ENCODE measurements around the gene IRS2.
"Not testable (repeated sequence)": the region's sequence is repeated elsewhere in the genome, so short reads cannot be mapped to it uniquely, and the experiment has no call there.

IRS2 gene, protein sequence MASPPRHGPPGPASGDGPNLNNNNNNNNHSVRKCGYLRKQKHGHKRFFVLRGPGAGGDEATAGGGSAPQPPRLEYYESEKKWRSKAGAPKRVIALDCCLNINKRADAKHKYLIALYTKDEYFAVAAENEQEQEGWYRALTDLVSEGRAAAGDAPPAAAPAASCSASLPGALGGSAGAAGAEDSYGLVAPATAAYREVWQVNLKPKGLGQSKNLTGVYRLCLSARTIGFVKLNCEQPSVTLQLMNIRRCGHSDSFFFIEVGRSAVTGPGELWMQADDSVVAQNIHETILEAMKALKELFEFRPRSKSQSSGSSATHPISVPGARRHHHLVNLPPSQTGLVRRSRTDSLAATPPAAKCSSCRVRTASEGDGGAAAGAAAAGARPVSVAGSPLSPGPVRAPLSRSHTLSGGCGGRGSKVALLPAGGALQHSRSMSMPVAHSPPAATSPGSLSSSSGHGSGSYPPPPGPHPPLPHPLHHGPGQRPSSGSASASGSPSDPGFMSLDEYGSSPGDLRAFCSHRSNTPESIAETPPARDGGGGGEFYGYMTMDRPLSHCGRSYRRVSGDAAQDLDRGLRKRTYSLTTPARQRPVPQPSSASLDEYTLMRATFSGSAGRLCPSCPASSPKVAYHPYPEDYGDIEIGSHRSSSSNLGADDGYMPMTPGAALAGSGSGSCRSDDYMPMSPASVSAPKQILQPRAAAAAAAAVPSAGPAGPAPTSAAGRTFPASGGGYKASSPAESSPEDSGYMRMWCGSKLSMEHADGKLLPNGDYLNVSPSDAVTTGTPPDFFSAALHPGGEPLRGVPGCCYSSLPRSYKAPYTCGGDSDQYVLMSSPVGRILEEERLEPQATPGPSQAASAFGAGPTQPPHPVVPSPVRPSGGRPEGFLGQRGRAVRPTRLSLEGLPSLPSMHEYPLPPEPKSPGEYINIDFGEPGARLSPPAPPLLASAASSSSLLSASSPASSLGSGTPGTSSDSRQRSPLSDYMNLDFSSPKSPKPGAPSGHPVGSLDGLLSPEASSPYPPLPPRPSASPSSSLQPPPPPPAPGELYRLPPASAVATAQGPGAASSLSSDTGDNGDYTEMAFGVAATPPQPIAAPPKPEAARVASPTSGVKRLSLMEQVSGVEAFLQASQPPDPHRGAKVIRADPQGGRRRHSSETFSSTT (N-terminal part only)

DNA sequence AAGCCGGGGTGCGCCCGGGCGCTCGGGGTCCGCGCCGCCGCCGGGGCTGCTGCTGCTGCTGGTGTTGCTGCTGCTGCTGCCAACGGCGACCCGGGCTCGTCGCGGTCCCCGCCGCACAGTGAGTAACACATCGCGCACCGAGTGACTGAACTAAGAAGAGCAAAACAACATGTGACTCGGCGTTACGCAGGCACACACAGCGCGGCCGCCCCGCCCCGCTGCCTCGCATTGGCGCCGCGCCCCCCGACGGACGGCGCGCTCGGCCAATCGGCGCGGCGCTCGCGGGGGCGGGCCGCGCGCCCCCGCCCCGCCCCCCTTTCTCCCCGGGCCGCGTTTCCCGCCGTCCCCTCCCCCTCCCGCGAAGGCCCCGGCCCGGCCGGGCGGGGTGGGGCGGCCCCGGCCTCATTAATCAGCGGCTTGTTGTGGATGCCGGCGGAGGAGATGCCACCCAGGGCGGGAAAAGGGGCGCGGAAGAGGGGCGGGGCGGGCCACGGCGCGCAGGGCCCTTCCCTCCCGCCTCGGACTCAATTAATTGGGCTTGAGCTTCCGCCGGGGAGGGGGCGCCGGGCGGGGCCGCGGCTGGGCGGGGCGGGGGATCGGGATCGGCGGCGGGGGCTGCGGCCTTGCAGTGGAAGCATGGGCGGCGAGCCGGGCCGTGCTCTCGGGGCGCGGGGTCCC, at the start of gene IRS2:
TSS of gene IRS2 (minus strand) at position 127 of the 678 bp plus-strand sequence. CDS start 530 bp downstream, outside the sequence.
- peak; percentile 90 for DNase-seq

DNA sequence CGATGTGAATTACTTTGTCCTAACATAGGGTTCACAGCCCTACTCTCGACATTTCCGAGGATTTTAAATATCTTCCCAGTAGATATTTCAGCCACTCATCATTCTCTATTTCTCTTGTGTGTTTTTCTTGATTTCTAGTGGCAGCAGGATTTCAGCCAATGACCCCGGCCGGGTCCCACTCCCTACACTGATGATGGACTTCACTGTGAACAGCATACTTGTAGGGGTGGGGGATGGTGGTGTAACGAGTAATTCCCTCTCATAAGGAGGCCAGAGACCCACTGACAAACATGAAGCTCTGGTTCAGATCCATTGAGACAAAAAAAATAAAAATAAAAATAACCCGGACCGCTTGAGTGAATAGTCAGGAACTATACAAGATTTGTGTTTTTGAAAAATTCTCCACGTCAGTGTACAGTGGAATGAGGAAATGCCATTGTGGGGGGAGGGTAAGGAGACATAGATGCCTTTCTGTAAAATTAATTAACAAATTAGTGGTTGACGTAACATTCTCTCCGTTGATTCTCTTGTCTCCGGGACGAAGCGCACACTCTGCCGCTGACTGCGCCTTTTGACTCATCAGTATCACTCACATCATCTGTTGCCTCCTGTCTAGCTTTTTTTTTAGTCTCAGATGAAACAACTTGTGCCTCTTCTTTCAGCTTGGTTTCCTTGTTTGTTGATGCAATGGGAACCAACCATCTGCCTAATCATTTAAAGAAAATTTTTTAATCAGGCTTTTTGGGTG, 48.8 kb upstream of the IRS2 start:
- no peak for DNase-seq

DNA sequence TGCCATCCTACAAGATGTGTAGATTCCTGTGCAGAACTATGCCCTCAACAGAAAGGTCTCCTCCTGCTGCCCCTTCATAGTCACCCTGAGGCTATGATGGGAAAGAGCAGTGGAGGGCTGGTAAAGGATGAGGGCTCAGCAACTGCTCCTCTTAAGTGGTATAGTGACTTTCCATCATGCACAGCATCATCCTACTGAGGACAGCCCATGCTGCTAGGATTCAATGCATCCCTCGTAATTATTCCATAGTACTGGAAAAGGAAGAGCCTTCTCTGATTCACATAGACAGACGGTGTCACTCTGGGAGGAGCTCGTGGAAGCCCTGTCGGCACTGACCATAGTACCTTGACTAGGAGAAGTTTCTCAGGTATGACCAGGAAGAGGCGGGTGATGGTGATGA, 47.6 kb upstream of the IRS2 start:
- DNase-seq = no peak

DNA sequence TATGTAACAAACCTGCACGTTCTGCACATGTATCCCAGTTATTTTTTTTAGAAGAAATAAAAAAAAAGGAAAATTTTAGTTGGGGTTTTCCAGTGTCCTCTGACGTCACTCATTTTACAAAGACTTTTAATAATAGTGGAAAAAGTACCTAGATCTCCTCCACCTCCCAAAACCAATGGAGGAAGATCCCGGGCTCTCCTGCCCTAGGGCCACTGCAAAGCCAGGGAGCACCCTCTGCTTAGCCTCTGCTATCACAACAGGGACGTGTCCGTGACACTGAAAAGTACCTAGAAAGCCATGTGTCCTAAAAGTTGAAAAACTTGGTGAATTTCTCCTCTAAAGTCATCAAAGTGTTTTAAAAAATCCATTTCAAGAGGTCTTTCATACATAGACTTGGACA, 46.7 kb upstream of the IRS2 start:
- DNase-seq = no peak

DNA sequence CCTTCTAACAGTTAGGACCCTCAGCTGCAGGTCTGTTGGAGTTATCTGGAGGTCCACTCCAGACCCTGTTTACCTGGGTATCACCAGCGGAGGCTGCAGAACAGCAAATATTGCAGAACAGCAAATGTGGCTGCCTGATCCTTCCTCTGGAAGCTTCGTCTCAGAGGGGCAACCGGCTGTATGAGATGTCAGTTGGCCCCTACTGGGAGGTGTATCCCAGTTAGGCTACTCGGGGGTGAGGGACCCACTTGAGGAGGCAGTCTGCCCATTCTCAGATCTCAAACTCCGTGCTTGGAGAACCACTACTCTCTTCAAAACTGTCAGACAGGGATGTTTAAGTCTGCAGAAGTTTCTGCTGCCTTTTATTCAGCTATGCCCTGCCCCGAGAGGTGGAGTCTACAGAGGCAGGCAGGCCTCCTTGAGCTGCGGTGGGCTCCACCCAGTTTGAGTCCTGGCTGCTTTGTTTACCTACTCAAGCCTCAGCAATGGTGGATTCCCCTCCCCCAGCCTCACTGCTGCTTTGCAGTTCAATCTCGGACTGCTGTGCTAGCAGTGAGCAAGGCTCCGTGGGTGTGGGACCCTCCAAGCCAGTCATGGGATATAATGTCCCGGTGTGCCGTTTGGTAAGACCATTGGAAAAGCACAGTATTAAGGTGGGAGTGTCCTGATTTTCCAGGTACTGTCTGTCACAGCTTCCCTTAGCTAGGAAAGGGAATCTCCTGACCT, 42.4 kb upstream of the IRS2 start:
- not testable (repeated sequence) for DNase-seq

DNA sequence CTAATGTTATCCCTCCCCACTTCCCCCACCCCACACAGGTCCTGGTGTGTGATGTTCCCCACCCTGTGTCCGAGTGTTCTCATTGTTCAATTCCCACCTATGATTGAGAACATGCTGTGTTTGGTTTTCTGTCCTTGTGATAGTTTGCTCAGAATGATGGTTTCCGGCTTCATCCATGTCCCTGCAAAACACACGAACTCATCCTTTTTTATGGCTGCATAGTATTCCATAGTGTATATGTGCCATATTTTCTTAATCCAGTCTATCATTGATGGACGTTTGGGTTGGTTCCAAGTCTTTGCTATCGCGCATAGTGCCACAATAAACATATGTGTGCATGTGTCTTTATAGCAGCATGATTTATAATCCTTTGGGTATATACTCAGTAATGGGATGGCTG, 36.8 kb upstream of the IRS2 start:
- not testable (repeated sequence) for DNase-seq

DNA sequence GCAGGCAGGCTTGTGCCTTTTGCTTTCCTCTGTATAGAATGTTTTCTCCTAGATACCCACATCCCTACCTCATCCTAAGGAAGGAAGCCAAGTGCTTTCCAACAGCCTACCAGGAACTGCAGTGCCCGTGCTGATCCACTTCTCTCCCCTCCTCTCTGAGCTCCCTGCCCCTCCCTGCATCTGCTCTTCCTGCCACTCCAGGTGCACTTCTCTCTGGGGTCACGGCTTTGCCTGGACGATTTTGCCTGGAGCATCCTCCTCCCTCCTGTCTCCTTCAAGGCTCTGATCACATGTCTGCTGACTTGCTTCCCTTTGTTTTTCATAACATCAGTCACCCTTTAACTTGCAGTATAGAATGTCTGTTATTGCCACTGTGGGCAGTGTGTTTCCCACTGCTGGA, 34.7 kb upstream of the IRS2 start:
- no peak for DNase-seq

DNA sequence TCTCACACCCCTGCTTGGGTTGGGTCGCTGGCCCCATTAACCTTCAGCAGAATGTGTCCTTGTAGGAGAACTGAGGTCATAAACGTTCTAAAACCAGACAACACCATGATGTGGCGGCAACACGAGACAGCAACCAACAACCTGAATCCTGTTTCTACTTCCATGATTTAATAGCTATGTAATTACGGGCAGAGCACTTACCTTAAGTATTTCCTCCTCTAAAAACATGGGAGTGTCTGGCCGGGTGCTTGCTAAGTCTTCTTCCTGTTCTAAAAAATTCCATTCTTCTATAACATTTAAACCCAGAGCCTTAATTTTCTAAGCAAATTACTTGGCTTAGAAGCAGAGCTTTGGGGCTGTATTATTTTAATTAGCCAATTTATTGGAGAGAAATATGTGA, 33.5 kb upstream of the IRS2 start:
- DNase-seq = no peak

DNA sequence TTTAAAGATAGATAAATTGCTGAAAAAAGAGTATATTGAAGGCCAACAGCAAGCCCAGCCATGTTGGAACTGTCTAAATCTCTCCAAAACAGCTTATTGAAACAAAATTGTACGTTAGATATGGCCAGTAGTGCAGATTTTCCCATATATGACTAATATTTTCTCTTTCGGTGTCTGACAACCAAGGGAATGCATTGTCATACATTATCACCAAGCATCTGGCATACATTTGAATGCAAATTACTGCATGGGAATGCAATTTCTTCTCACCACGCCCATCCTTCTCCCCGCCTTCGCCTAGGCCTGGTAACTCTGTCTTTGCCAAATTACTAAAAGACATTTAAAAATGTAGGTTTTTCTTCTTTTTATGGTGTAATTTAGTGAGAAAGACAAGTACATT, 32.5 kb upstream of the IRS2 start:
- DNase-seq = no peak

DNA sequence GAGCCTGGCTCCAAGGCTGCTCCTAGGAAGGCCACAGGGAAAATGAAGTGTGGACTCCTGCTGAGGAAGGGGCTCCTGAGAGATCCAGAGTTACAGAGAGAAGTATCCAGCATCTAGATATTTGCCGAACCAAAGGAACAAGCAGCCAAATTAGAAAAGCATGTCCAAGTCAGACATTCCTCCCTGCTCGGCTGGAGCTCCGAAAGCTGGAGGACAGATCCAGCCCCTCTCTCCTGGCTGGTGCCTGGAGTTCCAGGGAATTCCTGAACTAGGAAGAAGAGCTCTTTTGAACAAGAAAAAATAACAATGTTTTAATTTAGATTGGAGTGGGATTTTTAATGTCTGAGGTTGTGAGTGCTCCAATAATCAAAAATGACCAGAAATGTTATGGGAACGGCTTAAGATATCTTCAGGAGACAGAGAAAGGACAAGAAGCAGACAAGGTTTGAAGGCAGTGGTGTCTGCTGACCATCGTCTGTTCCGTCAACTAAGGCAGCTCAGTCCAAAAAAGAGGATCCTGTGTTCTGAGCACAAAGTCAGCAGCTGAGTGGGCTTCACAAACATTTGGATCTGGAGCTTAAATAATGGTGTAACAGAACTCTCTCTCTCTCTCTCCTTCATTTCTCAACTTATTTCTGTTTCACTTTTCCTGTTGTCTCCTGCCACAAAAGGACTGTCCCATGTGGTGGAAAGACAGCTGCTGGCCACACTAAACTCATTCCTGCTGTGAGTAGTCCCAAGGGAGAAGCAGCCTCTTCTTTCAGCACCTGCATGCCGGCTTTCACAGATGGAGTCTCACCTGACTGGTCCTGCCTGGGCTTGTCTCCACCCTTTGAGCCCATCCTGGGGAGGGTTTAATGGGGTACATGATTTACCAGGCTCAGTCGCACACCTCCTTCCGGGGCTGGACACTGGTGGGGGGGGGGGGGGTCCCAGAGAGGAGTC, 31.5 kb upstream of the IRS2 start:
- DNase-seq = no peak

DNA sequence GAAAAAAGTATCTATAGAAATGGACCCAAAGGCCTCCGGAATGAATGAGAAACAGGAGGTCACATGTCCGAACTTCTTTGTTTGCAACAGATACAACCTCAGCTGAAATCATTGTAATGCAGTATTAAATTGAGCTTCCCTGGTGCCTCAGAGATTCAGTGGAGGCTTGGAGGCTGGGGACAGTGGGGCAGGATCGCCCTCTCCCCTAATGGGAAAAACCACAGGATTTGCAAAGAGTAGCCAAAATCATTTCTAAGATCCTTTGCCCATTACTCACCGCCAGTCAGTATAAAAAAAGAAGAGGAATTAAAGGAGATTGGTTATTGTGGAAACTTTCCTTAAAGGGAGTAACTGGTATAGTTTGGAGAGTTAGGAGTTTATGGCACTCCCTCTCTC, 30.4 kb upstream of the IRS2 start:
- DNase-seq = no peak

DNA sequence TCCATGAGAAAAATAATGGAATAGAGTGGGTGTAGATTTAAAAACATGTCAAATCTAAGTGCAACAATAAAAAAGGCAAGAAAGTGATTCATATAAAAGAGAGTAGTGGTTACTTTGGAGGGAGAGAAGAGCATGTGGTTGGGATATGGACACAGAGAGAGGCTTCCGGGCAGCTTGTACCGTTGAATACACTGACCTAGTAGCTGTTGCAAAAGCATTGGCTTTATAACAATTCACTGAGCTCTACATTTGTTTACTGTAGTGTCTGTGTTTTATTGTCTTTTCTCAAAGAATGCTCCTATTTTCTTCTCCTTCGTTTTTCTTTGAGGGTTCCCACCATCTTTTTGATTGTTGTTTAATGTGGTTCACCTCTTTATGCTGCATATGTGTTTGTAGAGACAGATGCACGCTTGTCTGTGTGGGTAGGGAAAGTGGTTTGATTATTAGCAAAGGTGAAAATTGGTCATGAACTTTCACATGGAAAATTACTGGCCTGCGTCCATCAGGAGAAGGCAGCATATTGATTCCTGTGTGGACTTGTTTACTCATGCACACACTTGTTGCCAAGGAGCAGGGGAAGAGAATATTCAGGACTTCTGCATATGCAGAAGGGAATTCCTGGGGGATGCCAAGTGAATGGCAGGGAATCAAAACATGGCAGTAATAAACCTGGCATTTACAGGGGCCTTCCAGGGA, 29.9 kb upstream of the IRS2 start:
- DNase-seq = no peak

DNA sequence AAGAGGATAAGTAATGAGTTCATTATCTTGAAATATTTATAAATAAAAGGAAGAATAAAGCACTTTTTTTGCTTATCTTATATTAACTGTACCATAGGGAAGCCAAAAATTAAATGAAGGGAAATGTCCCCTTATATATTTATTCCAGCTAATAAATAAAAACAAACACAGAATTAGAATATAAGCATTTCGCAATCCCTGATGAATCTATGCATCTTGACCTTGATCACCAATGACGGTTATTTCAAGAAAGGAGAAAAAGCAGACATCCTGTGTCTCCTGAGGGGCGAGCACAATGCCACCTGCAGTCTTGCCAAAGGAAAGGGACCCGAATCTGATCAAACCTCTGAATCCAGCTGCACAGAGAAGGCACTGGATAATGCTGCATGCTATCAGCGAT, 29.3 kb upstream of the IRS2 start:
- DNase-seq = no peak

DNA sequence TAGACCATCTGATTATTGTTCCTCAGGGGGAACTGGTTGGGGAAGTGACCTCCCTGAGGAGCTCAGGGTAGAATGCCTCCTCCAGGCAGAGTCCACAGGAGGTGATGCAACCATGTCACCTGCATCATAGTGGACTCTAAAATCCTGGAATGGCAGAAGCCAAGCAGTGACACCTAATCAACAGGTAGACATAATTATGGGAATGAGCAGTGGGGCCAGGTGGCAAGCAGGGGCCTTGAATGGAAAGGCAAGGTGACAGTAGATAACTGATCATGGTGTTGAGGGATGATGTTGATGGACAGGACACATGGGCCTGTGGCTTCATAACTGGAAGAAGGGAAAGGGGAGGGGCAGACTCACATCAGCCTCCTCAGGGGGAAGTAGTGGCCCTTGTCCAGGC, 27.3 kb upstream of the IRS2 start:
- no peak for DNase-seq

DNA sequence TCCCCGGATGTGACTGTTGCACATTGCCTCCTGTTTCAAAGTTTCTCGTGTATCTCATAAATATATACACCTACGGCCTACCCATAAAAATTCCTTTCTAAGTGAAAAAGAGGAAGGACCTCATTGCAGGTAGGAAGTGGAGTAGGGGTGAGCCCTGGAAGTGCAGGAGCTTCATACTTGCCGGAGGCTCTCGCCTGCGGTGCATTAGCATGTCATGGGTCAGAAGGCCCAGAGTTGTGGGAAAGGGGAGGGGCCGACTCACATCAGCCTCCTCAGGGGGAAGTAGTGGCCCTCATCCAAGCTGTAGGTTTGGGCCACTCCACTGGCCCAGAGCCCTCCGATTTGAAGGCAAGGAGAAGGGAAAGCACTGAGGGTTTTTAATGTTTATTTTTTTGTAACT, 26.0 kb upstream of the IRS2 start:
- DNase-seq = no peak

DNA sequence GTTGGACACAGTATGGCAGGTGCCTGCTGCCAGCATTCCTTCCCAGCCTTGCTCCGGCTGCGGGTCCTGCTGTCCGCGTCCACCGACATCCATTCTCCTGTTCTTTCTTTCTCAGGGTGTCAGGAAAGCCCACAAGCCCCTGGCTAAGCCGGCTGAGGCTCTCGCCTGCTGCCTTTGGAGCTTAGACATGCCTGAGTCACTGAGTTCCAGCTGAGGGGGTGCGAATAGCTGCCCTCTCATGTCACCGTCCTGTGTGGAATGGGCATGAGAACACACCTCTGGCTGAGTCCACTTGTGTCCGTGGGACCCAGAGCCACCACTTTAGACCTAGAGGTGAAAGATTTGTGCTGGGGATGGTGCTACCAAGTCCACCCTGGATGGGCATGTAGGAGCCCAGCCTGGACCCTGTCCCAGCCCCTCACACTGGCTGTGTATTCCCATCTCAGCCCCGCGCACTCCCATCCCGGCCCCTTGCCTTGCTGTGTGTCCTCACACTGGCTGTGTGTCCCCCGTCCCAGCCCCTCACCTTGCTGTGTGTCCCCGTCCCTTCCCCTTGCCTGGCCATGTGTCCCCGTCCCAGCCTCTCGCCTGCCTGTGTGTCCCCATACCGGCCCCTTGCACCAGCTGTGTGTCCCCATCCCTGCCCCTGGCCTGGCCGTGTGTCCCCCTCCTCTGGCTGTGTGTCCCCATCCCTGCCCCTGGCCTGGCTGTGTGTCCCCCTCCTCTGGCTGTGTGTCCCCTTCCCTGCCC, 24.6 kb upstream of the IRS2 start:
- DNase-seq = no peak

DNA sequence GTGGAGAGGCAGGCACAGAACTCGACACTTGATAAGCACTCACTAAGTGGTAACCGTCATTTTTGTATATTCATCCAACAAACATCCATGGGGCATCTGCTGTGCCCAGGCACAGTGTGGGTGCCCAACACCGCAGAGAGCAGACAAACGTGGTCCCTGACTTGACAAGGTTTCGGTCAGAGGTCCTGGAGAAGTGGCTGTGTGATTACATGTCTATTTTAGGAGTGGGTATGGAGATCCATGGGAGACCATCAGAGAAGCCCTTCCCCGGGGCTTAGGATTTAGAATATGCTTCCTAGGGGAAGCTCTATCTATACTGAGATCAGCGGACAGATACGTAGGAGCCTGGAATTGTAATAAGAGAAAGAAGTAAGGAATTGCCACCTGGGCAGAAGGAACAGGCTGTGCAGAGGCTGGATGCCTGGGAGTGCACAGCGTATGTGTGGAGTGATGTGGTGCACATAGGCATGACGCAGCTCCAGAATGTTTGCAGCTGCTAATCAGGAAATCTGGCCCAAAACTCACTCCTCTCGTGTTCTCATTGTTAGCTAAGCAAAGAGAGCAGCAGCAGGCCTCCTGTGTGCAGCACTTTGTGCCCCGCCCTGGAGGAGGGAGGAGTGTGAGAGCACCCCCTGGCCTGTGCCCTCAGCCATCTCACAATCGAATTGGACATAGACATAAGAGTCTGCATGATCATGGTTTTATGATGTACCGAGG, 23.0 kb upstream of the IRS2 start:
- DNase-seq = no peak

DNA sequence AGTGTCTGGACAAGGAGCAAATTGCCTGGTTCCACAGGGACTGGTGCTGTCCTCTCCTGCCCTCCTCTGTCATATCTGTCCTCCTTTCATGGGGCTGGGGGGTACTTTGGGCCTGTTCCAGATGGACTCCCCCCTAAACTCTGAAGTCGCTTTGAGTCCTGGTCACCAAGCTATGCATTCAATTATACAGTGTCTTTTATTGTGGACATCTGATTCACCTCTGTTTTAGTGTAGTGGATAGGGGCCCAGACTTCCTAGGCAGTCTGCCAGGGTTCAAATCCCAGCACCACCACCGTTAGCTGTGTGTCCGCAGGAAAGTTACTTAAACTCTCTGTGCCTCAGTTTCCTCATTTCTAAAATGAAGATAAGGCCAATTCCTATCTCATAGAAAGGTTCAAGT, 21.0 kb upstream of the IRS2 start:
- DNase-seq = no peak
